CD8-positive, alpha-beta memory T cell (primary cell): ENCODE results near the gene CHD3. TPM values are rescaled to one million over a fixed set of nuclear protein-coding genes. Genes with fewer than 3 reads are reported as not detected.
A peak's percentile ranks its signal among the peaks of the same experiment; 100 is the strongest.

Experiments used
- CTCF ChIA-PET: fragments of 350-600 bp; sonication (Branson Sonifier 250); formaldehyde crosslinking; loops from one replicate; lab custom pipeline; 2021; ENCODE audit warnings: antibody characterized with exemption; lab: Charles Lee
- POLR2A ChIA-PET: fragments of 350-600 bp; sonication (Branson Sonifier 250); formaldehyde crosslinking; loops from one replicate; lab custom pipeline; 2021; ENCODE audit warnings: antibody characterized with exemption; lab: Charles Lee
- DNase-seq, 5 donors: peaks; one replicate each; pipeline versions ENCODE4 v3.0.0 to v3.0.0-alpha.2; 2020 to 2022; ENCODE audit warnings: mixed read lengths in 1 of 5
- H3K27ac ChIP-seq: one replicate; pipeline ENCODE4 v1.7.0; 2013; ENCODE audit warnings: low read depth, mild to moderate bottlenecking, low read length, moderate library complexity
- H3K27me3 ChIP-seq: 2 replicates; pipeline ENCODE4 v1.7.0; 2013; ENCODE audit warnings: low read length, mild to moderate bottlenecking; ENCODE audit not compliant: insufficient read depth, poor library complexity, severe bottlenecking
- H3K36me3 ChIP-seq: 2 replicates; pipeline ENCODE4 v1.7.0; 2013; ENCODE audit warnings: mild to moderate bottlenecking, low read length, moderate library complexity; ENCODE audit not compliant: insufficient read depth
- H3K4me1 ChIP-seq: 2 replicates; pipeline ENCODE4 v1.7.0; 2013; ENCODE audit warnings: mild to moderate bottlenecking, low read length, moderate library complexity; ENCODE audit not compliant: insufficient read depth
- H3K4me3 ChIP-seq: 2 replicates; pipeline ENCODE4 v1.7.0; 2013; ENCODE audit warnings: mild to moderate bottlenecking, low read length
- H3K9me3 ChIP-seq: 2 replicates; pipeline ENCODE4 v1.7.0; 2013; ENCODE audit warnings: mild to moderate bottlenecking, low read length
- H3K27ac Mint-ChIP-seq, 8 donors: one replicate each; pipeline ENCODE4 v1.8.0; 2020 to 2021; ENCODE audit warnings: mixed read lengths in 8 of 8, mild to moderate bottlenecking in 6 of 8, inconsistent platforms in 3 of 8, moderate library complexity in 3 of 8
- H3K27me3 Mint-ChIP-seq, 2 donors: one replicate each; pipeline ENCODE4 v1.8.0; 2020 to 2021; ENCODE audit warnings: mixed read lengths in 2 of 2, mild to moderate bottlenecking in 1 of 2, moderate library complexity in 1 of 2
- H3K36me3 Mint-ChIP-seq, 3 donors: one replicate each; pipeline ENCODE4 v1.8.0; 2020 to 2021; ENCODE audit warnings: mixed read lengths in 3 of 3, inconsistent platforms in 1 of 3, mild to moderate bottlenecking in 1 of 3
- H3K4me1 Mint-ChIP-seq, 3 donors: one replicate each; pipeline ENCODE4 v1.8.0; 2020 to 2021; ENCODE audit warnings: mixed read lengths in 3 of 3, inconsistent platforms in 1 of 3, mild to moderate bottlenecking in 1 of 3
- H3K4me3 Mint-ChIP-seq, 7 donors: one replicate each; pipeline ENCODE4 v1.8.0; 2020 to 2021; ENCODE audit warnings: mixed read lengths in 7 of 7, mild to moderate bottlenecking in 6 of 7, moderate library complexity in 4 of 7, inconsistent platforms in 2 of 7
- H3K9me3 Mint-ChIP-seq, 5 donors: one replicate each; pipeline ENCODE4 v1.8.0; 2020 to 2022; ENCODE audit warnings: mixed read lengths in 5 of 5, mild to moderate bottlenecking in 3 of 5, moderate library complexity in 2 of 5, inconsistent platforms in 1 of 5
- polyA plus RNA-seq: library from polyadenylated mRNA; unstranded; fragments of 300-500 nt; fragmentation: Illumina TruSeq; gene quantifications from one replicate; pipeline ENCODE4 v1.2.3, GENCODE V29; 2021
- total RNA-seq, 2 experiments: library from RNA; stranded (reverse); gene quantifications; one replicate each; pipeline ENCODE4 v1.2.3, GENCODE V29; 2021

Gene CHD3
- total and polyA plus RNA-seq, 3 experiments from 2014 or later: 20.1 to 123 (median 116) TPM

DNA sequence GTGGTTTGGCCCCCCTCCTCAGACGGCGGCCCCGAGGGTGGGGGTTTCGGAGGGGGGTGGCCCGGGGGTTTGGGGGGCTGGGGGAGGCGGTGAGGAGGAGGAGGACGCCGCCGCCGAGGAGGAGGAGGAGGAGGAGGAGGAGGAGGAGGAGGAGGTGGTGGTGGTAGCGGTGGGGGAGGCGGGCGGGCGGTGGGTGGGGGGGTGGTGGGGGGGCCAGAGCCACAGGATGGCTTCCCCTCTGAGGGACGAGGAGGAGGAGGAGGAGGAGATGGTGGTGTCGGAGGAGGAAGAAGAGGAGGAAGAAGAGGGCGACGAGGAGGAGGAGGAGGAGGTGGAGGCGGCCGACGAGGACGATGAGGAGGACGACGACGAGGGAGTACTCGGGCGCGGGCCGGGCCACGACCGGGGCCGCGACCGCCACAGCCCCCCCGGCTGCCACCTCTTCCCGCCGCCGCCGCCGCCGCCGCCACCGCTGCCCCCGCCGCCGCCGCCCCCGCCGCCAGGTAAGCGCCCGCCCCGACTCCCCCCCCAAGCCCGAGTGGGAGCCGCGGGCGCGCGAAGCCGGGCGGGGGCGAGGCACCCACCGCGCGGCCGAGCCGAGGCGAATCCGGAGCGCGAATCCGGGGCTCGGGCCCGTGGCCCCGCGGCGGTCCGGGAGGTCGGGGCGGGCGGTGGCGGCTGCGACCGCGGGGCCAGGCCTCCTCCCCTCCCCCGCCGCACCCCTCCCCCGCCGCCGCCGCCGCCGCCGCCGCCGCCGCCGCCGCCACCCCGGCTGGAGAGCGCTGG is 3.8 kb upstream of the CHD3 start:
- Mint-ChIP-seq H3K36me3 (peaks cover 0 to 12% (median 0%) of the 10 kb centered on the region in 3 donors), H3K4me3 (peak overlapping the region; percentile 15 to 91 (median 80)), H3K9me3 (peaks cover 0 to 2% (median 0%) of the 10 kb centered on the region in 5 donors), H3K4me1 (peaks cover 4 to 16% (median 6%) of the 10 kb centered on the region in 3 donors), H3K27me3 (peaks cover 0 to 3% of the 10 kb centered on the region in 2 donors), H3K27ac (peak overlapping the region in 4 of 8 donors; percentile 10 to 82 (median 60))
- Histone ChIP-seq H3K27me3 (no peaks in the 10 kb centered on the region), H3K9me3 (no peaks in the 10 kb centered on the region), H3K36me3 (peaks cover 8% of the 10 kb centered on the region), H3K4me3 (no peak overlapping the region), H3K27ac (no peak overlapping the region), H3K4me1 (peaks cover 70% of the 10 kb centered on the region)
- POLR2A ChIA-PET: interaction anchor here (0.6 to 1.9 kb wide), 6 partner anchors 15 to 50 kb away, joined by 4 to 11 read pairs (median 6); partner anchors contain the start of genes CYB5D1 and NAA38
- CTCF ChIA-PET: interaction anchor here (1.5 to 1.9 kb wide), 2 partner anchors 15 to 28 kb away, joined by 5 to 6 read pairs; partner anchors contain the start of genes CYB5D1 and NAA38
- peak; percentile 37 to 66 (median 45) for DNase-seq

GRCh38 chr17:7885367-7886226 is 3.0 kb upstream of the CHD3 start:
- Histone ChIP-seq H3K4me1 (peaks cover 63% of the 10 kb centered on the region), H3K36me3 (peaks cover 16% of the 10 kb centered on the region), H3K27me3 (no peaks in the 10 kb centered on the region), H3K4me3 (peak overlapping the region; percentile 85), H3K9me3 (no peaks in the 10 kb centered on the region), H3K27ac (peak overlapping the region; percentile 79)
- peak overlapping the region in 4 of 7 donors; percentile 37 to 57 (median 50) for H3K4me3 Mint-ChIP-seq
- CTCF ChIA-PET: interaction anchor here (0.6 to 1.9 kb wide), 9 partner anchors 14 to 142 kb away, joined by 3 to 8 read pairs (median 4); partner anchors contain the start of genes CYB5D1 and NAA38
- H3K9me3 Mint-ChIP-seq: peaks cover 0 to 2% (median 0%) of the 10 kb centered on the region in 5 donors
- H3K36me3 Mint-ChIP-seq: peaks cover 0 to 20% (median 3%) of the 10 kb centered on the region in 3 donors
- peaks cover 0 to 3% of the 10 kb centered on the region in 2 donors for H3K27me3 Mint-ChIP-seq
- POLR2A ChIA-PET: interaction anchor here (0.6 to 1.8 kb wide), 7 partner anchors 22 to 51 kb away, joined by 3 to 11 read pairs (median 5); partner anchors contain the start of genes CNTROB, CYB5D1 and NAA38
- H3K27ac Mint-ChIP-seq: peak overlapping the region in 1 of 8 donors; percentile 10
- DNase-seq: peak; percentile 24 to 71 (median 38)
- H3K4me1 Mint-ChIP-seq: peaks cover 8 to 21% (median 11%) of the 10 kb centered on the region in 3 donors

DNA sequence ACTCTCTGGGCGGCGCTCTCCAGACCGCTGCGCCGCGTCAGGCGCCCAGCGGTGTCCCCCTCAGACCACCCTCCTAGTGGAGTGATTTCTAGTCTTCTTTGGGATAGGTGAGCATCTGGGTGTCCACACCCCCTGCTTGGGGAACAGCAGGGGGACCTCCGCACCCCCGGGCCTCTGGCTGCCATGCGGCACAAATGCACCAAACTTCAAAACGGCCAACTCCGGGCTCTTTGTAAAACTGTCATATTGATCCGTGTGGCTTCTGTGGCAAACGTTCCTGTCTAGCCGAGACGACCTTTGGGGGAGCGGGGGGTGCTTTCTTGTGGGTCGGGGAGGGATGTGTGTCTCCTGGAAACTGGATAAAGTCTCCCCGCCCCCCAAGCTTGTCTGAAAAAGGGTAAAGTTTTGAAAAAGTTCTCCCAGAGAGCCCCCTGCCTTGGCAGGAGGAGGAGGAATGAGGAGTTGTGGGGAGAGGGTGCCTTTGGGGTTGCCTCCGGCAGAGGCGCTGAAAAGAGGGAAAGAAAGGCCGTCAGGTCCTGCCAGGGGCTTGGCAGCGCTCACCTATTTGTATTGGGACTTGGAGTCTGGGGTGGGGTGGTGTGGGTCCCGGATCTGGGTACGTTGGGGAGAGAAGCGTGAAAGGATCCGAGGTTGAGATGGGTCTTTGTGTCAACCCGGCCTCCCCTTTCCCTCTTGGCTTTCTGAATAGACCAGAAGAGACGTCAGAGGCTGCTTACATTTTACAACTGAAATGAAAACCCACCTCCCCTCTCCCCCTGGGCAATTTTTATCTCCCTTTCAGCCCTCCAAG is 2.2 kb upstream of the CHD3 start:
- H3K27ac ChIP-seq: peak overlapping the region; percentile 79
- ChIA-PET CTCF (interaction anchor here (0.7 to 1.9 kb wide), 8 partner anchors 15 to 143 kb away, joined by 3 to 8 read pairs (median 4); partner anchors contain the start of genes CYB5D1 and NAA38), POLR2A (interaction anchor here (1.0 to 1.8 kb wide), 4 partner anchors 23 to 46 kb away, joined by 3 to 11 read pairs (median 4); partner anchors contain the start of genes CNTROB, CYB5D1 and NAA38)
- Mint-ChIP-seq H3K4me3 (no peak overlapping the region), H3K9me3 (peaks cover 0 to 2% (median 0%) of the 10 kb centered on the region in 5 donors), H3K36me3 (peaks cover 0 to 28% (median 5%) of the 10 kb centered on the region in 3 donors), H3K4me1 (peaks cover 11 to 21% (median 13%) of the 10 kb centered on the region in 3 donors), H3K27ac (no peak overlapping the region), H3K27me3 (peaks cover 0 to 3% of the 10 kb centered on the region in 2 donors)
- peaks cover 24% of the 10 kb centered on the region for H3K36me3 ChIP-seq
- peaks cover 54% of the 10 kb centered on the region for H3K4me1 ChIP-seq
- peak; percentile 50 to 82 (median 68) for DNase-seq
- no peaks in the 10 kb centered on the region for H3K27me3 ChIP-seq
- H3K4me3 ChIP-seq: peak overlapping the region; percentile 85
- no peaks in the 10 kb centered on the region for H3K9me3 ChIP-seq

DNA sequence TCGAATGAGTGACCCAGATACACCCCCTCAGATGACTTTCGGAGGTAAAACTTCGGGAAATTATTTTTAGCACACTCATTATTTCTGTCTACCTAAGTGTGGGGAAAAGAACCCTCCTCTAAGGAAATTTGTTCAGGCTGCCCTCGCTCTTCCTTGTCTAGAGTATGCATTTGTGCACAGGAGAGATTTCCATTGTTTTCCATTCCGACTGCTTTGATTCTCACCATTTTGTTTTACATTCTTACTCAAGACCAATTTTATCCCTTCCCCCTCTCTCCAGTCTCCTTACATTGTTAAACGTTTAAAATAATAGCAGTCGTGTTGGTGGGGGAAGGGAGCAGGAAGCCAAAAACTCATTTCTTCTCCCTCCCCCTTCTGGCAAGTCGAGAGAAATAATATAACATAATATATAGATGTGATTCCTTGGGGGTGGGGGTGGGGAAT is 1.5 kb upstream of the CHD3 start:
- H3K4me3 Mint-ChIP-seq: no peak overlapping the region
- no peaks in the 10 kb centered on the region for H3K27me3 ChIP-seq
- peaks cover 0 to 2% (median 0%) of the 10 kb centered on the region in 5 donors for H3K9me3 Mint-ChIP-seq
- H3K4me3 ChIP-seq: peak overlapping the region; percentile 85
- H3K9me3 ChIP-seq: no peaks in the 10 kb centered on the region
- no peak for DNase-seq
- H3K4me1 Mint-ChIP-seq: peaks cover 14 to 23% (median 16%) of the 10 kb centered on the region in 3 donors
- peaks cover 0 to 3% of the 10 kb centered on the region in 2 donors for H3K27me3 Mint-ChIP-seq
- no peak overlapping the region for H3K27ac Mint-ChIP-seq
- peaks cover 30% of the 10 kb centered on the region for H3K36me3 ChIP-seq
- H3K27ac ChIP-seq: peak overlapping the region; percentile 79
- ChIA-PET POLR2A (no interaction called here), CTCF (no interaction called here)
- H3K36me3 Mint-ChIP-seq: peaks cover 0 to 35% (median 7%) of the 10 kb centered on the region in 3 donors
- peaks cover 48% of the 10 kb centered on the region for H3K4me1 ChIP-seq

GRCh38 chr17:7887482-7888183 is 956 bp upstream of the CHD3 start:
- Mint-ChIP-seq H3K9me3 (peaks cover 0 to 2% (median 0%) of the 10 kb centered on the region in 5 donors), H3K27me3 (peaks cover 0 to 3% of the 10 kb centered on the region in 2 donors), H3K27ac (no peak overlapping the region), H3K4me3 (no peak overlapping the region), H3K36me3 (peaks cover 0 to 37% (median 8%) of the 10 kb centered on the region in 3 donors), H3K4me1 (peaks cover 15 to 24% (median 18%) of the 10 kb centered on the region in 3 donors)
- Histone ChIP-seq H3K27ac (peak overlapping the region; percentile 79), H3K9me3 (no peaks in the 10 kb centered on the region), H3K4me3 (peak overlapping the region; percentile 85), H3K27me3 (no peaks in the 10 kb centered on the region), H3K36me3 (peaks cover 30% of the 10 kb centered on the region), H3K4me1 (peaks cover 42% of the 10 kb centered on the region)
- peak; percentile 75 to 96 (median 89) for DNase-seq
- POLR2A ChIA-PET: no interaction called here
- CTCF ChIA-PET: no interaction called here

DNA sequence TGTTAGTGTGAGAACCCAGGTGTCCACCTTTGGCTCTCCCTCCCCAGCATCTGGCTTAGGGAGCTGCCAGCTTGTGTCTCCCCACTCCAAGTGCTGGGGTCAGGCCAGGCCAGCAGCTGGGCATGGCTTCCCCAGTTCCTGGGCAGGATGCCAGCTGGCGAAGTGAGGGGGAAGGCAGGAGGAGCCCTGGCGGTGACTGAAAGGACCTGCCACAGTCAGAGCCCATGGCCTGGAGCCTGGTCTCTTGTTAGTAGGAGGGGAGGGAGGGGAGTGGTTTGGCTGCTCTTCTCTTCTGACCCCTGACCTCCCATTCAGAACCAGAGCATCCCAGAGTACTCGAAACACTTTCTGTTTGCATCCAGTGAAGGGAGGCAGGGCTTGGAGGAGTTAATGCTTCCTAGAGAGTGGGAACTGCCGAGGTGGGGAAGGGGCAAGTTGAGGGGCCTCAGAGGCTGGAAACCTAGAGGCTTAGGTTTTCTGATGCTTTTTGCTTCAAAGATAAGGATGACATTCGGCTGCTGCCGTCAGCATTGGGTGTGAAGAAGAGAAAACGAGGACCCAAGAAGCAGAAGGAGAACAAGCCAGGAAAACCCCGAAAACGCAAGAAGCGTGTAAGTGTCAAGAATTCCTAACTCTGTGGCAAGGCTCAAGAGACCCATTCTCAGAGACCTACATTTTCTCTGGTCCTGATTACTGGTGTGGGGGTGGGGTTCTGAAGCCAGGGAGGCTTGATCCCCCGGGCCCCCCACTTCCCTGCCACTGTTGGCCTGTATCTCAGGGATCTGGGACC is 772 bp downstream of the CHD3 start:
- POLR2A ChIA-PET: interaction anchor here (0.7 kb wide), 1 partner anchor 79 kb away, joined by 3 read pairs; no protein-coding TSS in a partner anchor
- H3K27me3 Mint-ChIP-seq: peaks cover 0 to 3% of the 10 kb centered on the region in 2 donors
- peaks cover 43% of the 10 kb centered on the region for H3K36me3 ChIP-seq
- H3K4me3 ChIP-seq: no peak overlapping the region
- H3K4me1 ChIP-seq: peaks cover 27% of the 10 kb centered on the region
- no peaks in the 10 kb centered on the region for H3K27me3 ChIP-seq
- peaks cover 10 to 21% (median 14%) of the 10 kb centered on the region in 3 donors for H3K4me1 Mint-ChIP-seq
- H3K4me3 Mint-ChIP-seq: peak overlapping the region in 1 of 7 donors; percentile 5
- H3K27ac ChIP-seq: no peak overlapping the region
- no peaks in the 10 kb centered on the region for H3K9me3 ChIP-seq
- DNase-seq: peak in 2 of 5 donors; percentile 20 to 31
- CTCF ChIA-PET: interaction anchor here (0.9 to 1.0 kb wide), 2 partner anchors 27 to 101 kb away, joined by 3 to 4 read pairs; no protein-coding TSS in a partner anchor
- peak overlapping the region in 2 of 8 donors; percentile 37 to 41 for H3K27ac Mint-ChIP-seq
- H3K36me3 Mint-ChIP-seq: peaks cover 2 to 52% (median 11%) of the 10 kb centered on the region in 3 donors
- peaks cover 0 to 2% (median 0%) of the 10 kb centered on the region in 5 donors for H3K9me3 Mint-ChIP-seq
